Measurements from ENCODE around the gene TAOK2.

DNA sequence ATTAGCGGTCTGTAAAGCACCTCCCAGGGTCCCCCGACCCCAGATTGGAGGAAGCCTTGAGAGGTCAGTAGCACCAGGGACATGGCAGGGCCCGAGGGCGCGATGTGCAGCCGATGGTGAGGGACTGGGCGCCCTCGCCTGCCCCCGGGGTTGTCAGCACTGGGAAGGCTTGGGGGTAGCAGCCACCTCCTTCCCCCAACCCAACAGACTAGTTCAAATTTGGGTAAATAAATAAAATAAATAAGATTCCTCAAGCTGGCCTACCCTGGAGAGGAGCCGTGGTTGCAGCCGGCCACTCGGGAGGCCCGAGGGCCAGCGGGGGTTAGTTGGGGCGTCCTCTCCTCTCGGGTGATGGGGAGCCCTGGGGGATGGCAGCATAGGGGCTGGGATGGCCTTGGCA, 50.8 kb downstream of the TAOK2 start:
- TF ChIP-seq, protein P1, sequence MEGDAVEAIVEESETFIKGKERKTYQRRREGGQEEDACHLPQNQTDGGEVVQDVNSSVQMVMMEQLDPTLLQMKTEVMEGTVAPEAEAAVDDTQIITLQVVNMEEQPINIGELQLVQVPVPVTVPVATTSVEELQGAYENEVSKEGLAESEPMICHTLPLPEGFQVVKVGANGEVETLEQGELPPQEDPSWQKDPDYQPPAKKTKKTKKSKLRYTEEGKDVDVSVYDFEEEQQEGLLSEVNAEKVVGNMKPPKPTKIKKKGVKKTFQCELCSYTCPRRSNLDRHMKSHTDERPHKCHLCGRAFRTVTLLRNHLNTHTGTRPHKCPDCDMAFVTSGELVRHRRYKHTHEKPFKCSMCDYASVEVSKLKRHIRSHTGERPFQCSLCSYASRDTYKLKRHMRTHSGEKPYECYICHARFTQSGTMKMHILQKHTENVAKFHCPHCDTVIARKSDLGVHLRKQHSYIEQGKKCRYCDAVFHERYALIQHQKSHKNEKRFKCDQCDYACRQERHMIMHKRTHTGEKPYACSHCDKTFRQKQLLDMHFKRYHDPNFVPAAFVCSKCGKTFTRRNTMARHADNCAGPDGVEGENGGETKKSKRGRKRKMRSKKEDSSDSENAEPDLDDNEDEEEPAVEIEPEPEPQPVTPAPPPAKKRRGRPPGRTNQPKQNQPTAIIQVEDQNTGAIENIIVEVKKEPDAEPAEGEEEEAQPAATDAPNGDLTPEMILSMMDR (IDR thresholded peaks at IDR 0.05): no peak
- TF ChIP-seq TCF7L2 (IDR thresholded peaks at IDR 0.05; ENCODE audit: low read depth, low read length): no peak

Data from Panc1 (cell line).